Natural killer cell (primary cell): Measurements from ENCODE around the gene SLC38A3. TPM values are rescaled to one million over a fixed set of nuclear protein-coding genes. Genes with fewer than 3 reads are reported as not detected.
A peak's percentile ranks its signal among the peaks of the same experiment; 100 is the strongest.

Experiments
- ATAC-seq, 3 donors: fragments of 150-1000 bp in 2 of 3; fragments of 200-7000 bp in 1 of 3; cut with Tn5 transposase; 1 replicate in 1 of 3; 2 replicates in 2 of 3; pipeline ENCODE4 v1.10.0; 2021; ENCODE audit warnings: mild to moderate bottlenecking in 2 of 3, moderate library complexity in 2 of 3
- DNase-seq, 2 donors: peaks; one replicate each; pipeline versions ENCODE4 v3.0.0 to v3.0.0-alpha.2; 2013 to 2021; ENCODE audit warnings: mixed read lengths in 1 of 2
- H3K27ac ChIP-seq: one replicate; pipeline ENCODE4 v1.5.1; 2013; ENCODE audit warnings: mild to moderate bottlenecking, low read length
- H3K27me3 ChIP-seq: one replicate; pipeline ENCODE4 v1.6.1; 2013; ENCODE audit warnings: low read length; ENCODE audit not compliant: control insufficient read depth, insufficient read depth
- H3K36me3 ChIP-seq: one replicate; pipeline ENCODE4 v1.6.1; 2013; ENCODE audit warnings: low read length; ENCODE audit not compliant: control insufficient read depth, insufficient read depth
- H3K4me1 ChIP-seq: one replicate; pipeline ENCODE4 v1.6.1; 2013; ENCODE audit warnings: low read length; ENCODE audit not compliant: control insufficient read depth, insufficient read depth
- H3K4me3 ChIP-seq: one replicate; pipeline ENCODE4 v1.5.1; 2013; ENCODE audit warnings: low read length
- H3K9me3 ChIP-seq: one replicate; pipeline ENCODE4 v1.6.1; 2013; ENCODE audit warnings: low read length; ENCODE audit not compliant: control insufficient read depth, insufficient read depth
- H3K27ac Mint-ChIP-seq, 2 donors: one replicate each; pipeline ENCODE4 v1.8.0; 2022; ENCODE audit warnings: mild to moderate bottlenecking in 2 of 2, mixed read lengths in 2 of 2, moderate library complexity in 1 of 2
- H3K27me3 Mint-ChIP-seq, 2 donors: one replicate each; pipeline ENCODE4 v1.8.0; 2022; ENCODE audit warnings: low read depth in 2 of 2, mixed read lengths in 2 of 2
- H3K36me3 Mint-ChIP-seq: one replicate; pipeline ENCODE4 v1.8.0; 2022; ENCODE audit warnings: mixed read lengths
- H3K4me1 Mint-ChIP-seq, 2 donors: one replicate each; pipeline ENCODE4 v1.8.0; 2022; ENCODE audit warnings: mixed read lengths in 2 of 2
- H3K4me3 Mint-ChIP-seq: one replicate; pipeline ENCODE4 v1.8.0; 2022; ENCODE audit warnings: mild to moderate bottlenecking, moderate library complexity, mixed read lengths
- H3K9me3 Mint-ChIP-seq, 2 donors: one replicate each; pipeline ENCODE4 v1.8.0; 2022; ENCODE audit warnings: mixed read lengths in 2 of 2
- CTCF ChIP-seq: fragments of 200-600 bp; IDR thresholded peaks from one replicate; pipeline ENCODE4 v1.8.0; 2022; ENCODE audit warnings: antibody characterized with exemption
- WGBS: methylation state at CpG from one replicate; pipeline ENCODE4 v1.1.7; 2013; ENCODE audit warnings: missing lambda C conversion rate; ENCODE audit not compliant: insufficient coverage; 5-methylcytosine and 5-hydroxymethylcytosine counted together
- intact Hi-C: fragments of 100-400 bp; cut with micrococcal nuclease; formaldehyde crosslinking; loops from one replicate; pipeline ENCODE4 v1.14.2; 2022
- total RNA-seq, 4 donors: library from RNA; stranded (reverse); fragments of 120-200 nt in 1 of 4; gene quantifications; one replicate each; pipeline versions ENCODE4 v1.2.3 to v1.2.4, GENCODE V29; 2013 to 2022

SLC38A3 gene
- total RNA-seq, 3 donors from 2014 or later (not counting 1 experiment from before 2014, with no cell fraction given): 0.82 TPM; not detected in 2

GRCh38 chr3:50239649-50240048 is 34.6 kb downstream of the SLC38A3 start:
- H3K4me1 Mint-ChIP-seq: peaks cover 62 to 82% of the 10 kb centered on the region in 2 donors
- H3K27me3 Mint-ChIP-seq: no peaks in the 10 kb centered on the region
- H3K4me3 ChIP-seq: no peak overlapping the region
- WGBS: 85% methylated on average over 4 of the region's 4 CpGs
- no peaks in the 10 kb centered on the region for H3K9me3 ChIP-seq
- peak overlapping the region; percentile 87 for H3K27ac ChIP-seq
- H3K4me3 Mint-ChIP-seq: peak overlapping the region; percentile 68
- peaks cover 23% of the 10 kb centered on the region for H3K36me3 ChIP-seq
- H3K27ac Mint-ChIP-seq: peak overlapping the region; percentile 95 to 96
- no peak for TF ChIP-seq CTCF
- no peaks in the 10 kb centered on the region for H3K36me3 Mint-ChIP-seq
- intact Hi-C loops: no loop called here
- no peak for ATAC-seq
- no peaks in the 10 kb centered on the region for H3K9me3 Mint-ChIP-seq
- H3K27me3 ChIP-seq: no peaks in the 10 kb centered on the region
- peaks cover 86% of the 10 kb centered on the region for H3K4me1 ChIP-seq
- no peak for DNase-seq

DNA sequence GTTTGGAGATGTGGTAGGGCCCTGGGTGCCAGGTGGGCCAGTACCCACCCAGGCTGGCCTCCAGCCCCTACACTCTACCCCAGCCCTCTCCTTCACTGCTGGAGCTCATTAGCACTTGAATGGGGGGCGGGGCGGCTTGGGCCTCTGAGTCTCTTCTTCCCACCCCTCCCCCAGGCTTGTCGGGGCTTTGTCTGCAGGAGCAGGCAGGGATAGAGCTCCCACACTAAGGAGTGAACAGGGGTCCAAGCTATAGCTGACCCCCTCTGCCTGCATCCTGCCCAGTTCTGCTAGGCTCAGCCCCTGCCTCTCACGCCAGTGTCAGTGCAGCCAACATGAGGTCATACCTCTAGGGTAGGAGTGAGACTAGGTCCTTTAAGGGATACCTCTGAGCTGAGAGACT is 36.1 kb downstream of the SLC38A3 start:
- 76% methylated on average over 4 of the region's 4 CpGs for WGBS

GRCh38 chr3:50241713-50242380 is 36.8 kb downstream of the SLC38A3 start:
- no peak for TF ChIP-seq CTCF
- Histone ChIP-seq H3K4me1 (peaks cover 92% of the 10 kb centered on the region), H3K27me3 (no peaks in the 10 kb centered on the region), H3K27ac (peak overlapping the region; percentile 86), H3K36me3 (peaks cover 27% of the 10 kb centered on the region), H3K4me3 (no peak overlapping the region), H3K9me3 (no peaks in the 10 kb centered on the region)
- no peaks in the 10 kb centered on the region for H3K9me3 Mint-ChIP-seq
- peak overlapping the region; percentile 95 for H3K27ac Mint-ChIP-seq
- H3K4me3 Mint-ChIP-seq: peak overlapping the region; percentile 52
- intact Hi-C loops: no loop called here
- no peak for DNase-seq
- 47% methylated on average over 7 of the region's 7 CpGs for WGBS
- no peaks in the 10 kb centered on the region for H3K27me3 Mint-ChIP-seq
- ATAC-seq: no peak
- no peaks in the 10 kb centered on the region for H3K36me3 Mint-ChIP-seq
- peaks cover 74 to 91% of the 10 kb centered on the region in 2 donors for H3K4me1 Mint-ChIP-seq

More for the DNA sequence above, 36.1 kb downstream of the SLC38A3 start:
- intact Hi-C loops: no loop called here
- Histone ChIP-seq H3K36me3 (peaks cover 27% of the 10 kb centered on the region), H3K27me3 (no peaks in the 10 kb centered on the region), H3K4me3 (no peak overlapping the region), H3K9me3 (no peaks in the 10 kb centered on the region), H3K27ac (peak overlapping the region; percentile 86), H3K4me1 (peaks cover 91% of the 10 kb centered on the region)
- Mint-ChIP-seq H3K4me1 (peaks cover 69 to 91% of the 10 kb centered on the region in 2 donors), H3K36me3 (no peaks in the 10 kb centered on the region), H3K9me3 (no peaks in the 10 kb centered on the region), H3K27me3 (no peaks in the 10 kb centered on the region), H3K27ac (peak overlapping the region; percentile 95), H3K4me3 (peak overlapping the region; percentile 76)
- no peak for DNase-seq
- no peak for TF ChIP-seq CTCF
- ATAC-seq: no peak

GRCh38 chr3:50242381-50242770 is 37.3 kb downstream of the SLC38A3 start:
- 29% methylated on average over 2 of the region's 3 CpGs for WGBS
- peak overlapping the region; percentile 86 for H3K27ac ChIP-seq
- H3K4me3 Mint-ChIP-seq: peak overlapping the region; percentile 83
- intact Hi-C loops: no loop called here
- H3K36me3 ChIP-seq: peaks cover 28% of the 10 kb centered on the region
- no peaks in the 10 kb centered on the region for H3K36me3 Mint-ChIP-seq
- H3K9me3 ChIP-seq: no peaks in the 10 kb centered on the region
- H3K27me3 ChIP-seq: no peaks in the 10 kb centered on the region
- H3K27me3 Mint-ChIP-seq: no peaks in the 10 kb centered on the region
- peak overlapping the region; percentile 95 for H3K27ac Mint-ChIP-seq
- peaks cover 74 to 91% of the 10 kb centered on the region in 2 donors for H3K4me1 Mint-ChIP-seq
- DNase-seq: peak in 1 of 2 donors; percentile 46
- no peak for TF ChIP-seq CTCF
- H3K4me1 ChIP-seq: peaks cover 95% of the 10 kb centered on the region
- no peak for ATAC-seq
- H3K4me3 ChIP-seq: no peak overlapping the region
- H3K9me3 Mint-ChIP-seq: no peaks in the 10 kb centered on the region
